Measurements from ENCODE around the gene XRCC1.
"Not testable (repeated sequence)": the region's sequence is repeated elsewhere in the genome, so short reads cannot be mapped to it uniquely, and the experiment has no call there.

The XRCC1 gene

GRCh38 chr19:43574424-43575155 lies 737 bp downstream of the XRCC1 start:
- DNase-seq, result peak; percentile 41

GRCh38 chr19:43572171-43572588 lies 3.1 kb downstream of the XRCC1 start:
- no peak for DNase-seq

DNA sequence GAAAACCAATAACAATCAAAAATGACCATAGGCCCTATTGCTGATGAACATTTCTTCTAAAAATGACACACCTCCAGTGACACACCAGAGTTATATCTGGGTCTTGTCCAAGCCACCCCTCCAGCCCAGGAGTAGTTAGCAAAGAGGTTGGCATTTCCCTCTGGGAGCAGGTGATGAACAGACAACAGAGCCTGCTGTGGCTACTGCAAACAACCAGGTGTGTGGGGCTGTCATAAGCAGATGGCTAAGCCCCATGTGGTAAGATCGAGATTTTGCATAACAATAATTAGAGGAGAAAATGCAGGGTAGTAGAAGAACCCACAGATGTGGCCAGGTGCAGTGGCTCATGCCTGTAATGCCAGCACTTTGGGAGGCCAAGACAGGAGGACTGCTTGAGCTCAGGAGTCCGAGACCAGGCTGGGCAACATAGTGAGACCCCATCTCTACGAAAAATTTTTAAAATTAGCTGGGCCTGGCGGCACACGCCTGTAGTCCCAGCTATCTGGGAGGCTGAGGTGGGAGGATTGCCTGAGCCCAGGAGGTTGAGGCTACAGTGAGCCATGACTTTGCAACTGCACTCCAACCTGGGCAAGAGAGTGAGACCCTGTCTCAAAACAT lies 5.0 kb downstream of the XRCC1 start:
- DNase-seq, result no peak

DNA sequence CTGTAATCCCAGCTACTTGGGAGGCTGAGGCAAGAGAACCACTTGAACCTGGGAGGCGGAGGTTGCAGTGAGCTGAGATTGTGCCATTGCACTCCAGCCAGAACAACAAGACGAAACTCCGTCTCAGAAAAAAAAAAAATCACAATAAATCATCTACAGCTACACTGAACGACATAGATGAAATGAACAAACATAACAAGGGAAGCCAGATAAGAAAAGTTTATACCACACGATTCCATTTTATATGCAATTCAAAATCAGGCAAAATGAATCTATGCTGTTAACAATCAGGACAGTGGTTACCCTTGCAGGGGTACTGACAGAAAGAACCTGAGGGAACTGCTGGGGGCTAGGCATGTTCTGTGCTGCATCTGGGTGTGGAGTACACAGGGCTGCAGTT lies 5.7 kb downstream of the XRCC1 start:
- DNase-seq, result no peak

DNA sequence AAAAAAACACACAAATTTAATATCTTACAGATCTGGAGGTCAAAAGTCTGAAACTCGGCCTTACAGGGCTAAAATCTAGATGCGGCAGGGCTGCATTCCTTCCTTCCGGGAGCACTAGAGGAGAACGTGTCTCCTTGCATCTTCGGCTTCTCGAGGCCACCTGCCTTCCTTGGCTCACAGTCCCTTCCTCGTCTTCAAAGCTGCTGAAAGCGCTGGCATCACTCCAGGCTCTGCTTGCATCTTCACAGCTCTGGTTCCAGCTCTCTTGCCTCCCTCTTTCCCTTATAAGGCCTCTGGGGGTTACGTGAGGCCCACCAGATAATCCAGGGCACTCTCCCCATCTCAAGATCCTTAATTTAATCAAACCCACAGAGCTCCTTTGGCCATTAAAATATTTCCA lies 10.5 kb downstream of the XRCC1 start:
- no peak for DNase-seq

GRCh38 chr19:43563816-43564457 lies 11.4 kb downstream of the XRCC1 start:
- no peak for DNase-seq

- DNase-seq, result peak; percentile 43
Observed at GRCh38 chr19:43562698-43563241, 12.6 kb downstream of the XRCC1 start.

GRCh38 chr19:43562226-43562697 lies 13.1 kb downstream of the XRCC1 start:
- DNase-seq, result no peak

DNA sequence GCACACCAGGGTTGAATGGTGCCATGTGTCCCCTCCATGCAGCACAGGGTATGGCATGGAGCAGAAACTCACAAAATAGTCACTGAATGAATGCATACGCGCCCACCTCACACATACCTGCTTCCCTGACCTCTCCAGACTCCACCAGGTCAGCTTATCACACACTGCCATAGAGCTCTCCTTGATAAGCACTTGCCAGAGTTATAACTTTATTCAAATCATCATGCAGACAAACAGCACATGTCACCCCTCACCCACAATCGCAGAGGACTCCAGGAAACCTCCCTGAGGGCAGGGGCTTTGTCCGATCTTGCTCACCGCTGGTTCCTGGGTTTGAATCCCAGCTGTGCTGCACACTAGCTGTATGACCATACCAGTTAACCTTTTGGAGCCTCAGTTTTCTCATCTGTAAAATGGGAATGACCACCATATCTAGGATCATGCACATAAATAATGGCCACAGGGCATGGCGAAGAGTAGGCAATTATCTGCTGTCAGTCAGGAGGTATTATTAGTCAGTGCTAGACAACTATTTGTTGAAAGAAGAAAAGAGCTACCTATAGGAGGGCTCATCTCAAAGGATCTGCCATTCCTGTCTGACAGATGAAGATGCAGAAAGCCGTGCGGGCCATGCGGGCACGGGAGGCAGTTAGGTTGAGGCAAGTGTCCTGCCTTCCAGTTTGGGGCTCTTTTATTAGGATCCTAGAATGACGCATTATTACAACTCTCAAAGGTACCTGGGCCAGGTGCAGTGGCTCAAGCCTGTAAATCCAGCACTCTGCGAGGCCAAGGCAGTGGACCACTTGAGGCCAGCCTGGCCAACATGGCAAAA lies 14.0 kb downstream of the XRCC1 start:
- no peak for DNase-seq

DNA sequence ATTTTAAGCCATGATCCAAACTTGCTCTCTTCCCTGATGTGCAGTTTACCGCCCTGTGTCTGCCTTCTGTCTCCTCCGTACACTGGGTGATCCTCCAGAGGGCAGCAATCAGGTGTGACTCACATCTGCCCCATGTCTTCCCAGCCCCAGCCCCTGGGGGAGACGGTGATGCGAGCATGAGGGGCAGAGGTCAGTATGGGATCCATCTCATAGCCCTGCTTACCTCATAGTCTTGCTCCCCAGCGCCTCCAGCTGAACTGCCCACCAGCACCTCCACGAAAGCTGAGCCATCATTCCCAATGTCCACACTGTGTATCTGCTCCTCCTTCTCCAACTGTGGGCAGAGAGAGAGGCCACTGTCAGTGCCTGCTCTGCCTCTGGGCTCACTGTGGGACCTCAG lies 14.6 kb downstream of the XRCC1 start:
- DNase-seq, result no peak

DNA sequence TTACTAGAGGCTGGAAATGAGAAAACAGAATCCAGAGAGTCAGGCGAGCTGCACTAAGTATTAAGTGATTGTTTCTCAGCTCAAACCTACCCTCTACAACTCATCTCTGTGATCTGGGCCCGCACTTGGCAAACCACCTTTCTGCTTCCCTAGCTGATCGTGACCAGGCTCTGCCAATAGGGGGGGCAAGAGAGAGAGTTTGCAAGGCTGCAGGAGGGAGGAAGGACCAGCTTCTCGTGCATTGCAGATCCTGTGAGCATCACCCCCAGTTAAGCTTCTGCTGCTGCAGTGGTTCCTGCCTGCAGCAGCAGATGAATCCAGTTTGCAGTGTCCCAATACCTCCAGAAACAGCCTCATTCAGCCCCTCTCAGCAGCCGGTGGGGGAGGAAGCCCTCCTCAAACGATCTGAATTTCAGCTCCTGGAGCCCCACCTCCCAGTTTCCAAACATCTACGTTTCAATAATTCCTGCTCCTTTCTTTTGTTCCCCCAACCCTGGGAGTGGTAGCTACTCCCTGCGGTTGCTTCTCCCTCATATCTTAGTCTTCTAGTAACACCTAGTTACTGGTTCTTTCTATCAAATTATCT lies 20.0 kb downstream of the XRCC1 start:
- DNase-seq, result peak; percentile 50

DNA sequence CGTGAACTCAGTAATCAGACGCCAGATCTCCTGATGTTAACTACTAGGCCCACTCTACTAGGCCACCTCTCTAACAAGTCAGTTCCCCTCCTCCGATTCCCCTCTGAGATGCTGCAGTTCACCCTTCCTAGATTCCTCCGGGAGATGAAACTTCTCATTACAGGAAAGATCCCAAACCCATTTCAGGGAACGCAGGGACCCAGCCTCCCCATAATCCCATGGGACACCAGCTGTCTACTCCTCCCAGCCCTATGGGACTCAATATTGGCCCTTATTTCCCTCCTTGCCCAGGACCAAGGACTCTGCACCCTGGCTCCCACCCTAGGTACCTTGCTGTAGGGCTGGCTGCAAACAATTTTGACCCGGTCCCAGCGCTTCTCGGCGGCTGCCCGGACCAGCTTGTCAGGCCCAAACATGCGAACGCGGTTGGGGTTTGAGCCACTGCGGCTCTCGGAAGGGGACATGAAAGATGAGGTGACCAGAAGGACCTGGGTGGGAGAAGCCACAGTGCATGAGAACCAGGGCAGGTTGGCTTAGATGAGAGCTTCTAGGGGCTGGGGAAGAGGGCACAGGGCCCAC lies 20.9 kb downstream of the XRCC1 start:
- DNase-seq, result no peak

DNA sequence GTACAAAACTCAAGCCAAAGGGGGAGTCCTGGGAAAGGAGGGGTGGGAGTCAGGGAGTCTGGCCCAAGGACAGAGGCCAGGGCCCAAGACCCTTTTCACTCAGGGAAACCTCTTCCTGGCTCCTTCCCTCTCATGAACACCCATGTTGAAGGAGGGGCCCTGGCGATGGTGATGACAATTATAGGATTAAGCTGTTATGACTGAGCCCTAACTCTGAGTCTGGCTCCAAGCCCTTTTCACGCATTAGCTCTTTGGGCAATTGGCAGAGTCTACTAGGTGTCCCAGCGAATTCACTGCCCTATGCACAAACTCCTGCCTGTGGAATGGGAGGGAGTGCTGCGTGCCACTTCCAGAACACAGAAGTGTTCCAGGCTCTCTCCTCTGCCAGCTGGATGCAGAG lies 21.7 kb downstream of the XRCC1 start:
- DNase-seq, result no peak

DNA sequence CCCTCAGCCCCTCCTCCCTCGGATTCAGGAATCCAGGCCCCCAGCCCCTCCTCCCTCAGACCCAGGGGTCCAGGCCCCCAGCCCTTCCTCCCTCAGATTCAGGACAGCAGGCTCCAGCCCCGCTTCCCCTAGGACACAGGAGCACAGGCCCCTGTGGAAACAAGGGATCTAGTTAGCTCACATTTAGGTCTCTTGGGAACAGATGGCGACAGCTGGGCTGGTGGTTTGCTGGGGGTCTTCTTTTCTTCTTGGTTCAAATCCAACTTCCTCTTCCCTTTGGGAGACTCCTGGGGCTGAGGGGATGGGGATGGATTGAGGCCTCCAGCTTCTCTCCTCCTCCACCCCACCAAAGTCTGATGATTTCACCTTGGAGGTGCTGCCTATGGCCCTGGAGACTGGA lies 22.7 kb downstream of the XRCC1 start:
- DNase-seq, result no peak

- DNase-seq, result no peak
Observed at GRCh38 chr19:43552198-43552450, 23.2 kb downstream of the XRCC1 start.

DNA sequence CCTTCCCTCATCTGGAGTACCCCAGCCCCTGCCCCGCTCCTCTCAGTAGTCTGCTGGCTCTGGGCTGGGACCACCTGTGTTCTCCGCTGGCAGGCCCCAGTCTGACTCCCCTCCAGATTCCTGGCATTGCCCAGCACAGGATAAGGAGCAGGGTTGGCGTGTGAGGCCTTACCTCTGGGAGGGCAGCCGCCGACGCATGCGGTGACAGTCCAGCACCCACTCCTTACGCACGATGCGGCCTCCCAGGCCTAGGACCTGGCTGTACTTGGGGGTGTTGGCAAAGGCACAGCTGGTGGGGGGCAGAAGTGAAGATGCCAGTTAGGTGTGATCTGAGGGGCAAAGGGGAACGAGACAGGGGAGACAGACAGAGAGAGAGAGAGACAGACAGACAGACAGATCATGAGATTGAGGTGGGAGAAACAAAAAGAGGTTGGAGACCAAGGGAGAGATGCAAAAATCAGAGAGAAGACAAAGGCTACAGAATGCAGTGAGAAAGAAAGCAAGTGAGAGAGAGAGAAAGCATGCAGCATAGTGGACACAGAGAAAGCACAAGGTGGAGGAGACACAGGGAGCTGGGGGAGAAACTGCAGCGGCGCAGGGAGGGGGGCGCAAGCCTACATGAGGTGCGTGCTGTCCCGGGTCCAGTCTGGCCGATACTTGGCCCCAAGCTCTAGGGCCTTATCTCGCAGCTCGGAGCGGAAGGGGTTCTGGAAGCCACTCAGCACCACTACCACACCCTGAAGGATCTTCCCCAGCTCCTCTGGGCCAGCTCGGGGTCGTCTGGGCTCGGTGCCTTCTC lies 23.7 kb downstream of the XRCC1 start:
- DNase-seq, result no peak

DNA sequence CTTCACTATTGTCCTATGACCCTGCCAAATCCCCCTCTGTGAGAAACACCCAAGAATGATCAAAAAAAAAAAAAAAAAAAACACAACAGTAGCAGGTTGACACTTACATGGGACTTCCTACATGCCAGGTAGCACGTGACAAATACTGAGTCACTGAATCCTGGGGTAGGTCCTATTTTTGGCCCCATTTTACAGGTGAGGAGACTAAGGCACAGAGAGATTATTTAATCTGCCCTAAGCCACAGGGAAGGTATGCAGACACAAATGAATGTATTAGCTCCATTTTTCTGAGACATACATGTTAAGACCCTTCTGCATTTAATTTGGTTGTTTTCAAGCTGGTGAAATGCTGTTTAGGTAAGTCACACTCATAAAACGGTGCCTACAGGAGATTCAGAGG lies 26.6 kb downstream of the XRCC1 start:
- no peak for DNase-seq

DNA sequence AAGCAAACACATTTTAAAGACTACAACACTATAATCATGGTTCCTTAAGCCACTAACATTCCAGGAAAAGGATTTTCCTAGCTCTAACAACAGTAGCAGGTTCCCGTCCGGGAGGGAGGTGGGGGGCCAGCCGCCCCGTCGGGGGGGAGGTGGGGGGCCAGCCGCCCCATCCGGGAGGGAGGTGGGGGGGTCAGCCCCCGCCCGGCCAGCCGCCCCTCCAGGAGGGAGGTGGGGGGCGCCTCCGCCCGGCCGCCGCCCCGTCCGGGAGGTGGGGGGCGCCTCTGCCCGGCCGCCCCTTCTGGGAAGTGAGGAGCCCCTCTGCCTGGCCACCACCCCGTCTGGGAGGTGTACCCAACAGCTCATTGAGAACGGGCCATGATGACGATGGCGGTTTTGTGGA lies 27.4 kb downstream of the XRCC1 start:
- not testable (repeated sequence) for DNase-seq

GRCh38 chr19:43546581-43546980 lies 28.7 kb downstream of the XRCC1 start:
- no peak for DNase-seq

GRCh38 chr19:43545981-43546380 lies 29.3 kb downstream of the XRCC1 start:
- no peak for DNase-seq

DNA sequence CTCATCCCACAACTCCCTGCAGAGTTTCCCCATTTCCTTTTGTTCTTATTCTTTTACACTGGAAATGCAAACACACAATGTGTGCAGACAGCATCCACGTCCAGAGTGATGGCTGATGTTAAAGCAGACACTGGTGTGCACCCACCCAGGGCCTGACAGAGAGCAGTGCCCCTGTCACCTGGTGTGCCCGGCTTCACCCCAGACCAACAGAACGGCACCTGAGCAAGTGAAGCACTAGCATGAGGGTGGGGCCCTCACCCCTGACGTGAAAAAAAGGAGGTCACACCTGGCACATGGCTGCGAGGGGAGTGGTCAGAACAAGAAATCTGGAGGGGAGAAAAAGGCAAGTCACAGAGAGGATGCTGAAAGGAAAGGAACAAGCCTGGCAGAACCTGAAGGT lies 30.1 kb downstream of the XRCC1 start:
- DNase-seq, result no peak

DNA sequence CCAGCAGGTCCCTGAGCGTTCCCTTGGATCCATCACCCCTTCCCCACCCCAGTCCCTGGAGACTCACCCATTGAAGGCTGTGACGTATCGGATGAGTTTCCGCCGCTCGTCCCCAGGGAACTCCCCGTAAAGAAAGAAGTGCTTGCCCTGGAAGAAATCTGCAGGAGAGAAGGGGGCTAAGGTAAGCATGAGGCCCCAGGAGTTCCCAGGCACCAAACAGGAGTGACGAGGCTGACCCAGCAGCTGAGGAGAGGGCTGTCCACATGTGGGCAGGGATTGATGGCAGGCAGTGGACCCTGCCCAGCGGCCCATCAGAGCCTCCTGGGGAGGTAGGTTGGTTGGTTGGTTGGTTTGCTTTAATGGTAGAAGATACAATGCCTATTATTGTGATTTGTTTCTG lies 31.2 kb downstream of the XRCC1 start:
- no peak for DNase-seq
